ENCODE data around the gene THAP7. TPM values are rescaled to one million over a fixed set of nuclear protein-coding genes. Genes with fewer than 3 reads are reported as not detected.

THAP7 gene
- total and polyA plus RNA-seq, 2 donors (not counting 3 experiments of a cell fraction or from before 2014, with no cell fraction given) = 13.5 to 24.4 TPM

- peaks cover 3 to 18% of the 10 kb centered on the region in 2 experiments for H3K36me3 ChIP-seq (ENCODE audit: control insufficient read depth in 2 of 2, extremely low read depth in 1 of 2, insufficient read depth in 2 of 2, low read length in 2 of 2)
- H2AFZ ChIP-seq (ENCODE audit: low read depth, low read length) = no peak overlapping the region
- H3K4me1 ChIP-seq (ENCODE audit: control insufficient read depth, extremely low read depth, insufficient read depth, low read length) = peaks cover 17% of the 10 kb centered on the region
- H3K9me1 ChIP-seq (replicated peaks; ENCODE audit: control insufficient read depth, extremely low read depth, insufficient read depth, low read length) = no peaks in the 10 kb centered on the region
- CTCF ChIA-PET = interaction anchor here (1.5 kb wide), 2 partner anchors 66 to 179 kb away, joined by 9 to 10 read pairs; partner anchors contain the start of gene CRKL
- POLR2A ChIA-PET = no interaction called here
- TSS peak; percentile 24 for BruUV-seq (replicated peaks)
- intact Hi-C loops (cut with micrococcal nuclease) (no loop called here), dilution Hi-C loops (cut with MboI; ENCODE audit: extremely low pct_ligation_motif_present, low sequenced_read_pairs) (no loop called here)
- H3K9ac ChIP-seq (replicated peaks; ENCODE audit: extremely low read depth, insufficient read depth, low read length) = no peak overlapping the region
- FAIRE-seq (no peak), DNase-seq (ENCODE audit: low read depth, low spot score) (no peak)
- H3K27me3 ChIP-seq (ENCODE audit: control insufficient read depth in 2 of 2, insufficient read depth in 2 of 2, low read length in 2 of 2) = no peaks in the 10 kb centered on the region
- peak overlapping the region; percentile 54 to 92 (median 65) for H3K4me3 ChIP-seq (replicated peaks in 1 of 3; ENCODE audit: insufficient read depth in 1 of 3, low read depth in 1 of 3, low read length in 3 of 3)
- no peak overlapping the region for H3K27ac ChIP-seq (ENCODE audit: insufficient read depth, low read depth, low read length)
- TF ChIP-seq POLR2AphosphoS5 (IDR thresholded peaks at IDR 0.05; ENCODE audit: insufficient read depth, low read depth, low read length) = no peak
- TF ChIP-seq EZH2 (IDR thresholded peaks at IDR 0.05; ENCODE audit: borderline replicate concordance, low read depth, low read length, severe bottlenecking) = no peak
- TF ChIP-seq, protein P1, sequence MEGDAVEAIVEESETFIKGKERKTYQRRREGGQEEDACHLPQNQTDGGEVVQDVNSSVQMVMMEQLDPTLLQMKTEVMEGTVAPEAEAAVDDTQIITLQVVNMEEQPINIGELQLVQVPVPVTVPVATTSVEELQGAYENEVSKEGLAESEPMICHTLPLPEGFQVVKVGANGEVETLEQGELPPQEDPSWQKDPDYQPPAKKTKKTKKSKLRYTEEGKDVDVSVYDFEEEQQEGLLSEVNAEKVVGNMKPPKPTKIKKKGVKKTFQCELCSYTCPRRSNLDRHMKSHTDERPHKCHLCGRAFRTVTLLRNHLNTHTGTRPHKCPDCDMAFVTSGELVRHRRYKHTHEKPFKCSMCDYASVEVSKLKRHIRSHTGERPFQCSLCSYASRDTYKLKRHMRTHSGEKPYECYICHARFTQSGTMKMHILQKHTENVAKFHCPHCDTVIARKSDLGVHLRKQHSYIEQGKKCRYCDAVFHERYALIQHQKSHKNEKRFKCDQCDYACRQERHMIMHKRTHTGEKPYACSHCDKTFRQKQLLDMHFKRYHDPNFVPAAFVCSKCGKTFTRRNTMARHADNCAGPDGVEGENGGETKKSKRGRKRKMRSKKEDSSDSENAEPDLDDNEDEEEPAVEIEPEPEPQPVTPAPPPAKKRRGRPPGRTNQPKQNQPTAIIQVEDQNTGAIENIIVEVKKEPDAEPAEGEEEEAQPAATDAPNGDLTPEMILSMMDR (IDR thresholded peaks at IDR 0.05; ENCODE audit: extremely low read depth in 1 of 2, insufficient read depth in 1 of 2, low read depth in 1 of 2, low read length in 2 of 2) = no peak
- no peak for TF ChIP-seq FOS (IDR thresholded peaks at IDR 0.05; ENCODE audit: borderline replicate concordance, insufficient read depth, low read length)
- no peak for TF ChIP-seq POLR2A (IDR thresholded peaks at IDR 0.05; ENCODE audit: low read depth, low read length)
- TF ChIP-seq GATA2 (IDR thresholded peaks at IDR 0.05; ENCODE audit: insufficient read depth, insufficient read length, low read depth, low read length) = no peak
- no peak for TF ChIP-seq MAX (IDR thresholded peaks at IDR 0.05; ENCODE audit: insufficient read depth, insufficient read length)
- TF ChIP-seq MYC (IDR thresholded peaks at IDR 0.05; ENCODE audit: low read depth, low read length) = no peak
- TF ChIP-seq JUN (IDR thresholded peaks at IDR 0.05; ENCODE audit: borderline replicate concordance, insufficient read depth, insufficient read length, low read depth) = no peak
- H4K20me1 ChIP-seq (replicated peaks; ENCODE audit: control insufficient read depth, extremely low read depth, insufficient read depth, low read length) = no peaks in the 10 kb centered on the region
- H3K4me2 ChIP-seq (ENCODE audit: insufficient read depth, low read length) = peak overlapping the region; percentile 79
- H3K9me3 ChIP-seq (replicated peaks; ENCODE audit: control insufficient read depth, insufficient read depth, low read length) = peaks cover 5% of the 10 kb centered on the region
- peaks cover 17% of the 10 kb centered on the region for H3K79me2 ChIP-seq (ENCODE audit: control insufficient read depth, insufficient read depth, low read length)
These were observed 18.7 kb downstream of the THAP7 start for GRCh38 chr22:20983081-20983771.

All from endothelial cell of umbilical vein (primary cell).